ENCODE measurements around the gene PALM3.
"Not testable (repeated sequence)": the region's sequence is repeated elsewhere in the genome, so short reads cannot be mapped to it uniquely, and the experiment has no call there.

The PALM3 gene

GRCh38 chr19:14022469-14022868, 39.4 kb downstream of the PALM3 start:
- no peak for TF ChIP-seq CTCF (IDR thresholded peaks at IDR 0.05; ENCODE audit: low read depth, low read length, missing control alignments)
- DNase-seq (ENCODE audit: extremely low read depth, low read depth), result no peak
- H3K4me3 ChIP-seq (replicated peaks; ENCODE audit: low read depth, low read length), result no peak overlapping the region

- no peak overlapping the region for H3K4me3 ChIP-seq (replicated peaks; ENCODE audit: low read depth, low read length)
- DNase-seq (ENCODE audit: extremely low read depth, low read depth), result no peak
Observed at GRCh38 chr19:14021474-14021873, 40.4 kb downstream of the PALM3 start.

GRCh38 chr19:14019739-14020138, 42.1 kb downstream of the PALM3 start:
- DNase-seq (ENCODE audit: extremely low read depth, low read depth); H3K4me3 ChIP-seq (replicated peaks; ENCODE audit: low read depth, low read length): not testable (repeated sequence)

More at GRCh38 chr19:14021474-14021873, 40.4 kb downstream of the PALM3 start:
- no peak for TF ChIP-seq CTCF (IDR thresholded peaks at IDR 0.05; ENCODE audit: low read depth, low read length, missing control alignments)

- no peak for TF ChIP-seq CTCF (IDR thresholded peaks at IDR 0.05; ENCODE audit: low read depth, low read length, missing control alignments)
- H3K4me3 ChIP-seq (replicated peaks; ENCODE audit: low read depth, low read length), result no peak overlapping the region
- DNase-seq (ENCODE audit: extremely low read depth, low read depth), result no peak
Observed at GRCh38 chr19:14019100-14019499, 42.8 kb downstream of the PALM3 start.

GRCh38 chr19:14015524-14016035, 46.3 kb downstream of the PALM3 start:
- no peak overlapping the region for H3K4me3 ChIP-seq (replicated peaks; ENCODE audit: low read depth, low read length)
- TF ChIP-seq CTCF (IDR thresholded peaks at IDR 0.05; ENCODE audit: low read depth, low read length, missing control alignments), result no peak
- DNase-seq (ENCODE audit: extremely low read depth, low read depth), result no peak

- H3K4me3 ChIP-seq (replicated peaks; ENCODE audit: low read depth, low read length), result no peak overlapping the region
- TF ChIP-seq CTCF (IDR thresholded peaks at IDR 0.05; ENCODE audit: low read depth, low read length, missing control alignments), result no peak
- no peak for DNase-seq (ENCODE audit: extremely low read depth, low read depth)
Observed at GRCh38 chr19:14012378-14012915, 49.4 kb downstream of the PALM3 start.

- peak overlapping the region; percentile 67 for H3K4me3 ChIP-seq (replicated peaks; ENCODE audit: low read depth, low read length)
- no peak for TF ChIP-seq CTCF (IDR thresholded peaks at IDR 0.05; ENCODE audit: low read depth, low read length, missing control alignments)
- no peak for DNase-seq (ENCODE audit: extremely low read depth, low read depth)
Observed at GRCh38 chr19:14006766-14007562, 54.9 kb downstream of the PALM3 start.

Measured in HFF-Myc (cell line).